Measurements from ENCODE around the gene PHF21A. TPM values are rescaled to one million over a fixed set of nuclear protein-coding genes. Genes with fewer than 3 reads are reported as not detected.
A peak's percentile ranks its signal among the peaks of the same experiment; 100 is the strongest.

Gene PHF21A
- total RNA-seq, 4 donors from 2014 or later = 8.9 to 118 (median 34.4) TPM

DNA sequence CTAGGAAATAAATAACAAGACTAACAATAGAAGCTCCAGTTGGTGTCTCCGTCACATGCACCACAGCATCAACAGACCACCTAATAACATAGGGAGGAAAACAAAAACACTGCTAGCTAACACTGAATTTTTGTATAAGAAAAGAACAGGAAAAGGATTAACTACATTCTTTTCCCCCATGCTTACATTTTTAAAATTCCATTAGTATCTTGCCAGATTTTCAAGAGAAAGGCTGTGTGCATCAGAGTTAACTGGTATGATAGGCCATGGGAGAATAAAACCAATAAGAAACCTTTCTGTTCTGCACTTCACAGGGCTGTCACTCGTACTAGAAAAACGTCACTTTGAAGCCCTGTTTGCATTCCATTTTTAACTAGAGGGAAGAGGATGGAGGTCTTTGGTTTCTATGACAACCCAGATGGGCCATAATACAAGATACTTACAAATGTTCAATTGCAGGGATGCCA lies 119.8 kb downstream of the PHF21A start:
- Histone ChIP-seq H3K4me3 (no peak overlapping the region), H3K4me1 (no peaks in the 10 kb centered on the region), H3K9me3 (no peaks in the 10 kb centered on the region), H3K27ac (no peak overlapping the region), H3K27me3 (no peaks in the 10 kb centered on the region), H3K36me3 (no peaks in the 10 kb centered on the region)
- DNase-seq = no peak
- TF ChIP-seq POLR2A (IDR thresholded peaks at IDR 0.05) (no peak), CTCF (IDR thresholded peaks at IDR 0.05) (no peak)

DNA sequence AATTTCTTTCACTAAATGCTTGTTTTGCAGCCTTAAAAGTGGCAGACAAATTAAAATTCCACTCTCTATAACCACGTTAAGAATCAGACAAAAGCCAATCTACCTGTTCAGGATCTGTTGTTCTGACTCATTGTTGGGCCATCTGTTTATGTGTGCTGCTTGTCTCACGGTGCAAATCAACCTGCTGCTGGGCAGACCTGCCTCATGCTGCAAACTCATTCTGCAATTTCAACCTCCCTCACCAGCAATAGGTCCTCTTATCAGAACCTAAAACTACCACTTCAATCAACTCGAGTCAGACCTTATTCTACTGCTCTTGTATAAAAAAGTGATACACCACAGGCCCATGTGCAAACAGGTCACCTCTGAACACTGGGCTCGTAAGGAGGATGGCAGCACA lies 123.7 kb downstream of the PHF21A start:
- H3K4me3 ChIP-seq = no peak overlapping the region
- H3K4me1 ChIP-seq = no peaks in the 10 kb centered on the region
- no peak overlapping the region for H3K27ac ChIP-seq
- H3K27me3 ChIP-seq = no peaks in the 10 kb centered on the region
- H3K9me3 ChIP-seq = no peaks in the 10 kb centered on the region
- H3K36me3 ChIP-seq = no peaks in the 10 kb centered on the region
- no peak for DNase-seq
- TF ChIP-seq CTCF (IDR thresholded peaks at IDR 0.05) (no peak), POLR2A (IDR thresholded peaks at IDR 0.05) (no peak)

- Histone ChIP-seq H3K9me3 (no peaks in the 10 kb centered on the region), H3K4me3 (no peak overlapping the region), H3K4me1 (no peaks in the 10 kb centered on the region), H3K36me3 (no peaks in the 10 kb centered on the region), H3K27ac (no peak overlapping the region), H3K27me3 (no peaks in the 10 kb centered on the region)
- no peak for TF ChIP-seq POLR2A (IDR thresholded peaks at IDR 0.05)
- TF ChIP-seq CTCF (IDR thresholded peaks at IDR 0.05) = no peak
- DNase-seq = no peak
Observed at GRCh38 chr11:45995342-45995734, 125.9 kb downstream of the PHF21A start.

GRCh38 chr11:45994371-45995341 lies 126.6 kb downstream of the PHF21A start:
- no peak overlapping the region for H3K4me3 ChIP-seq
- H3K9me3 ChIP-seq = no peaks in the 10 kb centered on the region
- H3K27ac ChIP-seq = peak overlapping the region in 1 of 4 donors; percentile 59
- TF ChIP-seq POLR2A (IDR thresholded peaks at IDR 0.05) = no peak
- TF ChIP-seq CTCF (IDR thresholded peaks at IDR 0.05) = no peak
- H3K36me3 ChIP-seq = no peaks in the 10 kb centered on the region
- H3K4me1 ChIP-seq = no peaks in the 10 kb centered on the region
- H3K27me3 ChIP-seq = no peaks in the 10 kb centered on the region
- DNase-seq = no peak

DNA sequence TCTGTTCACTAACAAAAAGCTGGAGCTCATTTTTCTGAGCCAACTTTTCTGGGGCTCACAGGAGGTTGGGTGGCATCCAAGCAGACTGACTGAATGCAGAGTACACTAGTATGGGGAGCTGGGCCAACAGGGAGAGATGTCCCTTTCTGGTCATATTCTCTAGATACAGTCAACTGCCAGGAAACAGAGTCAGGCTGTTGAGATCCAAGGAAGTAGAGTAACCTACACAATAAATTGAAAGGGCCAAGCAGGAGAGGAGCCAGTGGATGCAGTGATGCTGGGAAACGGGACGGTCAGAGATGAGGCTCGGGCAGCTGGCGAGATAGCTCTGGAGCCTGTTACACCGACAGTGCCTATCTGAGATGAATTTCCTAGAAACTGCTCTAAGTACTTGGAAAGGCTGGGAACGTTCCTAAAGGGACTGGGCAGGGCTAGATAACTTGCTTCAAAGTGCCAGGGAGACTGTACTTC lies 127.7 kb downstream of the PHF21A start:
- DNase-seq = no peak
- H3K4me1 ChIP-seq = no peaks in the 10 kb centered on the region
- no peak for TF ChIP-seq POLR2A (IDR thresholded peaks at IDR 0.05)
- no peak for TF ChIP-seq CTCF (IDR thresholded peaks at IDR 0.05)
- H3K9me3 ChIP-seq = no peaks in the 10 kb centered on the region
- no peak overlapping the region for H3K4me3 ChIP-seq
- peak overlapping the region in 1 of 4 donors; percentile 59 for H3K27ac ChIP-seq
- H3K36me3 ChIP-seq = no peaks in the 10 kb centered on the region
- no peaks in the 10 kb centered on the region for H3K27me3 ChIP-seq
